Measurements from ENCODE around the gene LENEP.
A peak's percentile ranks its signal among the peaks of the same experiment; 100 is the strongest.

Gene LENEP, protein sequence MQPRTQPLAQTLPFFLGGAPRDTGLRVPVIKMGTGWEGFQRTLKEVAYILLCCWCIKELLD

GRCh38 chr1:154993572-154994268 lies at the start of gene LENEP:
LENEP (plus strand) TSS chr1:154993586; CDS start chr1:154993608, 22 bp downstream.
- no peak for DNase-seq

DNA sequence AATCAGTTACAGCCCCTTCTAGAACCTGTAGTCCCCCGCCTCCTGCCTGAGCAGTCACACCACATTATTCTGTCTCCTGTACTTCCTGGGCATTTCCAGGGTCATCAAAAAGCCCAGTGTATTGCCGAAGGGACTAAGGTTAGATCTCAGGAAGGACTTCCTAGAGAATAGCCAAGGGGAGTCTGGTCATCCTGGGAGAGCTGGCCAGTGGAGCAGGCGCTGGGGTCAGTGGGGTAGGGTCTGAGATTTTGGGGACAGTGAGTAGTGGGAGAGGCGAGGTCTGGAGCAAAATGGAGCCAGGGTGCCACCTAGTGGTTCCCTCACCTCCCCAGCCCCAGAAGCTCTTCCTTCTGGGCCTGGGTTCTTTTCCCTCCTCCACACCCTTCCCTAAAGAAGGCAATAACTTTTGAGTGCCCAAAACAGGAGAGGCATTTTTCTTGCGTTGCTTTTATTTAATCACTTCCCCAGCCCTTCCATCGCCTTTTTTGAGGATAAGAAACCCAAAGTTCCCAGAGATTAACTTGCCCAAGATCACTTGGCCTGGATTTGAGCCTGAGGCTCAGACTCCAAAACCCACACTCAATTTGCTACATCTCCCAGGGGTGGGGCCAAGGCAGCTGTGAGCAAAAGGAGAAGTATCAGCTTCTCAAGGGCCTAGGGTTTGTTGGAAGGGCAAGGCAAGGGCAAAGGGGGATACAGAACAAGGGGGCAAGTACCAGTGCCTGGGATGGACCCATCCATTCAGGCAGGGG lies 49.6 kb upstream of the LENEP start:
- DNase-seq: peak; percentile 50

- no peak for DNase-seq
Observed at GRCh38 chr1:154944401-154945159, 48.8 kb upstream of the LENEP start.

DNA sequence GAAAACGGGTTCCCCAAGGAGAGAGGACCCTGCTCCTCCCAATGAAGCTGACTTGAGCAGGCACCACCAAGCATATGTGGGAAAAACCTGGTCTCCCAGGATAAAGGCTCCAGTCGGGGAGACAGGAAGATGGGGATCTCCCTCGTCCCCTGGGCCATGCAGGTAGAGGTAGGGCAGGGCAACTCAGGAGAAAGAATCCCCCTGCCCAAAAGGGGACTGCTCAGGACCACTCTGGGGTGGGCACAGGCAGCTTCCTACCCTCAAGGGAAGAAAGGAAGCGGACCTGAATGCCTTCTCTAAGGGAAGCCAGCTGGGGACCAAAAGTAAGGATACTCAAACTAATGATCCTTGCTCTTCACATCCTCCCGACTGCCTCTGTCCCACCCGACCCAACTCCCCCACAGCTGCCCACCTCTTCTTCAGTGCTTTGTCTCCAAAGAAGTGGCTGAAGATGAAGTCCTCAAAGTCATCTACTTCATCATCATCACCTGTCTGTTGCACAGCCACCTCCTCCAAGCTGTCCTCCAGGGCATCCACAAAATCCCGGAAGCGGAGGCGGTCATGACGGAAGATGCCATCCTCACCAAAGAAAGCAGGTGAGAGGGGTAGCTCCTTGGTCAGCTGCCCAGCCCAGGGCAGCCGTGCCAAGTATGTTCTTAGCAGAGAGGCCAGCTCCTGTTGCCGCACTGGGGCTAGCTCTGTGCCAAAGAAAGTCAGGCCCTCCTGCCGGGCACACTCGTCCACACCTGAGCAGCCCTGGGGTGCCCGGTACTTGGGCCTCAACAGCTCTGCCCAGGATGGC lies 48.0 kb upstream of the LENEP start:
- no peak for DNase-seq

- no peak for DNase-seq
Observed at GRCh38 chr1:154945962-154946850, 47.2 kb upstream of the LENEP start.

DNA sequence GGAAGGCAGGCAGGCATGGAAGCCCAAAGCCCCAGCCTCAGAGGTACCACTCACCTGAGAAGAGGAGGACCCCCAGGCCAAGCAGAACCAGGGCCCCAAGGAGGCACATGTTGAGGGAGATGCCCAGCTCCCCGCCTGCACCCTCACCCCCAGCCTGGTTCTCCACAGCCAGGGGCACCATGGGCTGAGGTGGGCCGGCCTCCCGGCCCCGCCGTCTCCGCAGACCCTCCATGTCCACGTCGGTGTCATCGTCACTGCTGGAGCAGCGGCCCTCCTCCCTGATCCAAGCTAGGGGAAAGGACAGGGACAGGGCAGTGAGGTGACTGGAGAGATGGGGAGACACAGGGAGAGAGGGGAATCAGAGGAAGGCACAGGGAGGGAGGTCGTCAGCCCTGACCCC lies 45.3 kb upstream of the LENEP start:
- no peak for DNase-seq

DNA sequence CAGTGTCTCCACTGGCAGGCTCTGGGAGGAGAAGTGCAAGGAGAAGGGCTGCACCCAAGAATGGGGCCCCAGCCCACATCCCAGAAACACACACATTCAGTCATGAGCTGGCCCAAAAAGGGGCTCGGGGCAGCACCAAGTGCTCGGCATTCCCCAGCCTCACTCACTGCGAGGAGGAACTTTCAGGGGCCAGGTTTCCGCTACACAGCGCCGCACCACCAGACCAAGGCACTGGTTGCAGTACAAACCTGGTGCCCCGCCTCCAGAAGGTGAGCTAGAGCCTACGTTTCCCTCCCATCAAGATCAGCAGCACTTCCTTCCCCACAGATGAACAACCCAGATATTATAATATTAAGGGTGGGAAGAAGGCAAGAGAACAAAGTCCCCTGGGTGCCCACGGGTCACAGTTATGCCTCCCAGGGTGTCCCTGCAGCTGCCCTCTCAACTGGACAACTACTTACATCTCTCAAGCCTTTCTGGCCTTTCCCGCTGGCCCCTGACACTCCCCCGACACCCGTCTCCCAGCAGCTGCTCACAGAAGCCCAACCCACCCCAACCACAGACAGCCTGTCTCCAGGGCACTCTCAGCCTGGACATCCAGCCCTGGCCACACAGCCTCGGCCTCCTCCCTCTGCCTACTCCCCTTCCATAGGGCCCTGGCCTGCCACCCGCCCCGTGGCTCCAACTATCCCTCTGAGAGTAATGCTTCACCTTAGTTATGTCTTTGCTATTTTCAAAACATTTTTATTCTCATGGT lies 41.3 kb upstream of the LENEP start:
- DNase-seq: peak; percentile 73

DNA sequence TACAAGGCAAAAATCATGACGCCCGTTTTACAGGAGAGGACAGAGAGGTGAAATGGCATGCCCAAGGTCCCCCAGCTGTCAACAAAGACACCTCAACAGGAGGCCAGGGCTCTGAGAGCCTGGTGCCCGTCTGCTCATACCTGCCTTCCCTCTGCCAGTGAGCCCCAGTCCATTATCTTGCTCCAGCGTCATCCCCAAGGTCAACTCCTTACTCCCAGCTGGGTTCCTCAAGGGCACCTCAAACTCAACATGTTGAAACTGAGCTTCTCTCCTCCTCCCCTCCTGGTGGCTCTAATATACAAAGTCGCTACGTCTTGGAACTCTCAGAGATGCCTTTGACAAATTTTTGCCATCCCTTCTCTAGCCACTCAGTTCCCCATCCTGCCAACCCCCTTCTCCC lies 40.7 kb upstream of the LENEP start:
- DNase-seq: no peak

GRCh38 chr1:154953611-154954038 lies 39.8 kb upstream of the LENEP start:
- DNase-seq: no peak

GRCh38 chr1:154954541-154954940 lies 38.8 kb upstream of the LENEP start:
- DNase-seq: no peak

DNA sequence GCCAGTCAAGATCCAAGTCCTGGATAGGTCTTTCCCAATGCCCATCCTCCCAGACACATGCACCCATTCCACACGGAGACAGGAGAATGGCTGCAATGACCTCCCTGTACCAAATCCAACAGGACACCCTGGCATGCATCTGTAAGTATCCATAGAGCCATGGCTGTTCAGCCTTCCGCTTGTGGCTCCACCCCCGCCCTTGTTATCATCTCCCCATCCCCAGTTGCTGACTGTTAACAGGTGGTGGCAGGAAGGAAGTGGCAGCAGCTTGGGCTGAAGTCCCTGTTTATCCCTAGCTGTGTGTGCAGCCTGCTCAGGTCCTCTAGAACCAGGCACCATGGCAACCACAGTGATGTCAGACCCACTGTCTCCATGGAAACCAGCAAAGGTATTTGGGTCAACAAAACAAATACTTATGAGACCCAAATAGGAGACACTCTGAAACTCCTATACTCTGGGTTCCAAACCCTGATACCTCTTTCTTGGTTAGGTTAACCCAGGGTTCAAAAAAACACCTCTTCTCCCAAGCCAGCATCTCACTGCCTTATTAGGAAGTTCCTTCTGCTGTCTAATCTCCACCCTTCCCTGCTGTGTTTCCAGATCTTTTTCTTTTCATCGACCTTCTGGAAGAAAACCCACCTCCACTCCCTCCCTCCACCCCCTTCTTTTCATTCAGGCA lies 38.2 kb upstream of the LENEP start:
- peak; percentile 59 for DNase-seq

GRCh38 chr1:154955718-154956543 lies 37.5 kb upstream of the LENEP start, which contains the start of gene PBXIP1:
PBXIP1 (minus strand) TSS chr1:154956099; CDS start chr1:154953721, 2,378 bp downstream.
- DNase-seq: peak; percentile 57

DNA sequence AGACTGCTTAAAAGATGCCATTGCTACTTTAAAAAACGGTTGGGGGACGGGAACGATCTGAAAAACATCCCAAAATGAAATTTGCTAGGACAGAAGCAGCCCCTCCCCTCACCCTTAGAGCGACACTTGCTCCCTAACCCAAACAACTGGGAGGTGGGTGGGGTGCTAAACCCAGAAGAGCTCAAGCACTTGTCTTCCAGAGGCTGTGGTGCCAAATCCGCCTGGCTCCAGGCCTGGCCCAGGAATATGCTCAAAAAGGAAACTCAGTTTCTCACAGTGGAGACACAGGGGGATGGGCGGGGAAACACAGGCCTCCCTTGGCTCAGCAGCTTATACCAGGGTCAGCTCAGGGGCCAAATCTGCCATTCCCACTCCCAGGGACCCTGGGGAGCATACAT lies 36.8 kb upstream of the LENEP start:
- no peak for DNase-seq

DNA sequence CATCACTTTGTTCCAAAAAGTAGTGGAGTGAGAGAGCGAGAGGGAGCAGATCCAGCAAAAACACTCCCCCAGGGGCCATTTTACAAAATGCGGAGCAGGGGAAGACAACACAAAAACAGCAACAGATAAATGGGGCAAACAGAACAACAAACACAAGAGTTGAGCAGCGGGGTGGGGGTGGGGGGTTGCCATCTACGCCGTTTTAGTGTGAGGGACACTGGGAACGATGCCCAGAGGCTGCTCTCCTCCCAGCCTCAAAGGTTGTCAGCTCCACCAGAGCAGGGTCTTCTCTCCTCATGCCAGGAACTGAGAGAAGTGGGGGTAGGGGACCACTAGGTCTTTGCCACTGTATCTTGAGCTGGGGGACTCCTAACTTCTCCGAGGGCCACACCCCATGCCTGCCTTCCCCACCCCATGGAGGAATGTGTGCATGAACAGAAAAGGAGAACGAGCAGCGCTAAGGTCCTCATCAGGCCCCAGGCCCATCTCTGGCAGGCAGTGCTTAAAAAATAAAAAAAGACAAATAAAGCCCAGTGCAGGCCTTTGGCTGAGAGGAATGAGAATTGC lies 36.2 kb upstream of the LENEP start:
- no peak for DNase-seq

DNA sequence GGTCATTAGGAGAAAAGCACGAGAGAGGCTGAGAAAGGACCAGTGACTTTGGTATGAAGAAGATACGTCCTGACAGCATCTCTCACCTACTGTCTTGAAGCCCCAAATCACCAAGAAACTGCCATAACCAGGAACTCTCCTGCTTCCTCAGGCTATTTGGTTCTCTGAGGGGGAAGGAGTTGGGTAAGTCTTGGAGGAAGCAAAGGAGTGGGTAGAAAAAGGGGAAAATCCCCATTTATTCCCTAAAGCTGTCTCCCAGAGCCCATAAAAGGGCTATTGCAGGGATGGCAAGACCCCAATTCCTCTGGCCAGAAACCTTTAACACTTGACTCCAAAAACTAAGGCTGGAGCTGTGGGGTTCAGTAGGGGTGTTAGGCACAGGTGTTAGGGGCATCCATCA lies 35.4 kb upstream of the LENEP start:
- DNase-seq: no peak

DNA sequence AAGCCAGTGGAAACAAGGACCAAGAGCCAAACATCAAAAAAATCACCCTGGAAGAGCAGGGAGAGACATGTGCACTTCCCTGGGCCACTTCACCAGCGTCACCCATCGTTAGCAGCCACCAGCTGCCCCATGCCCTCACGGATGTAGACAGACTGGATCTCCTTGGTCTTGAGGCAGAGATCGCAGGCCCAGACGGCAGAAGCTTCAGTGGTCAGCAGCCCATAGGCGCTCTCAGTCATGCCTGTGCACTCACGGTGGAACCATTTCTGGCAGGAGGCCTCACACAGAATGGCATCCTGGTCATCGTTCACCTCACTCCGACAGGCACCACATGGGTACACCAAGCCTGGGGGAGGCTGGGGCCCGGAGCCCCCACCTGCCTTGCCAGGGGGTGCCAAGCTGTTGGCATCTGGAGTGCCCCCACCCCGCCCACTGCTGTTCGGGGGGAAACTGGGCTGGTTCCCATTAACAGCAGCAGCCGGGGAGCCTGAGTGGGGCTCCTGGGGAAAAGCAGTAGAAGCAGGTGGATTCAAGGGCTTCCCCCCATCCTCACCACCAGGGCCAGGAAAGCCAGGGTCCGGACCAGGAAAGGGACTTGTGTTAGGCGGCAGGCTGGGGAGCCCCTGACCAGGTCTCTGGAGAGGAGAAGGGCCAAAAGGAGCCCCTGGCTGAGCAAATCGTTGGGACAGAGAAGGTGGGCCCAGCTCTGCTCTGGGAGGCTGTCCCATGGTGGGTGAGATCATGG lies 34.5 kb upstream of the LENEP start:
- DNase-seq: no peak

DNA sequence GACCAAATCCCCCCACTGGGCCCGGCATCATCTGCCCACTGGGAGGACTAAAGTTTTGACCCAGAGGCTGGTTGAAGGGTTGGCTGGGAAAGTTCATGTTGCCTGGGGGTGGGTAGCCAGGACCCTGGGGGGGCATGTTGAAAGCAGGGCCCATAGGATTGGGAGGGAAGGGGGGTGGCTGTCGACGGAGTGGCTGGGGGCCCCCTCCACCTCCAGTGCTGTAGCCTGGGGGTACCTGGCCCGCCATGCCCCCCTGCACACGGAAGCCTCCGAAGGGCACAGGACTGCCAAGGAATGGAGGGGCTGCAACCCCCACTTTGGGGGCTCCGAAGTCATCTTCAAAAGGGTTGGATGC lies 34.0 kb upstream of the LENEP start:
- no peak for DNase-seq

- no peak for DNase-seq
Observed at GRCh38 chr1:154960446-154961136, 32.8 kb upstream of the LENEP start.
